Measurements from ENCODE around the gene CPLX3.

DNA sequence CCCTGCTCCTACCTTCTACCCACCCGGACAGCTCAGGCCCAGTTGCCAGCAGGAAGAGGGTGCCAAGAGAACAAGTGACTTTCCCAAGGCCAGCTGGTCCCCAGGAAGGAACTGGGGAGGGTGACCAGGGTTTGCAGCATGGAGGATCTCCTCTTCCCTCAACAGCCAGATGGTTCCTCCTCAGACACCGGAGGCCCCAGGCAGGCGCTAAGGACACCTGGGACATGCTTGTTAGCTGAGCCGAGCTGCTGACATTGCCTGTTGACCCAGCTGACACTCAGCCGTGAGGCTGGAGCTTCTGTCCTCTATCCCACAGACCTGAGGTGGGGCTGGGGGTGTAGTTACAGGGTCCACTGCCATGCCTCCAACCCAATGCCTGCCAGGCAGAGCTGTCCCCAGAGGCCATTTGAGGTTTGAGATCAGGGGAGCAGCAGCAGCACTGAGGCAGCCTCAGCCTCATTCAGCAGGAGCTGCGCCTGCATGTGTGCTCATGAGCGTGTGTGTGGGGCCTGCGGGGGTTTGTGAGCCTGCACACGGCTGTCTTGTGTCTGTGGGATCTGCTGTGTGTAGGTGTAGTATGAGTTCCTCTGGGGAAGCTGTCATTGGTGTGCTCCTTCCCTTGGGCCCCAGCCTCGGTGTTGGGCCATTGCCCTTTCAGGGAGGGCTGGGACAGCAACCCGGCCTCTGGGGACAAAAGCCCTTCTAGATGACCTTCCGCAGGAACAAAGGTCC lies 7.1 kb downstream of the CPLX3 start:
- TF ChIP-seq, protein P1, sequence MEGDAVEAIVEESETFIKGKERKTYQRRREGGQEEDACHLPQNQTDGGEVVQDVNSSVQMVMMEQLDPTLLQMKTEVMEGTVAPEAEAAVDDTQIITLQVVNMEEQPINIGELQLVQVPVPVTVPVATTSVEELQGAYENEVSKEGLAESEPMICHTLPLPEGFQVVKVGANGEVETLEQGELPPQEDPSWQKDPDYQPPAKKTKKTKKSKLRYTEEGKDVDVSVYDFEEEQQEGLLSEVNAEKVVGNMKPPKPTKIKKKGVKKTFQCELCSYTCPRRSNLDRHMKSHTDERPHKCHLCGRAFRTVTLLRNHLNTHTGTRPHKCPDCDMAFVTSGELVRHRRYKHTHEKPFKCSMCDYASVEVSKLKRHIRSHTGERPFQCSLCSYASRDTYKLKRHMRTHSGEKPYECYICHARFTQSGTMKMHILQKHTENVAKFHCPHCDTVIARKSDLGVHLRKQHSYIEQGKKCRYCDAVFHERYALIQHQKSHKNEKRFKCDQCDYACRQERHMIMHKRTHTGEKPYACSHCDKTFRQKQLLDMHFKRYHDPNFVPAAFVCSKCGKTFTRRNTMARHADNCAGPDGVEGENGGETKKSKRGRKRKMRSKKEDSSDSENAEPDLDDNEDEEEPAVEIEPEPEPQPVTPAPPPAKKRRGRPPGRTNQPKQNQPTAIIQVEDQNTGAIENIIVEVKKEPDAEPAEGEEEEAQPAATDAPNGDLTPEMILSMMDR (IDR thresholded peaks at IDR 0.05), result no peak
- no peak for TF ChIP-seq POLR2A (IDR thresholded peaks at IDR 0.05)
